GM12878 (cell line): ENCODE data around the gene GDF15. TPM values are rescaled to one million over a fixed set of nuclear protein-coding genes. Genes with fewer than 3 reads are reported as not detected.

Source experiments
- ASH2L ChIP-seq: fragments of 300-600, 200-600 bp; sonication (generic); IDR thresholded peaks from 2 replicates; pipeline ENCODE4 v1.6.1; 2017; ENCODE audit warnings: low read depth, mild to moderate bottlenecking, borderline replicate concordance
- LARP7 ChIP-seq: fragments of 450-650 bp; IDR thresholded peaks from 2 replicates; pipeline ENCODE4 v1.6.1; 2017; ENCODE audit warnings: mild to moderate bottlenecking
- MTA2 ChIP-seq: fragments of 450-650 bp; IDR thresholded peaks from 2 replicates; pipeline ENCODE4 v1.6.1; 2016; ENCODE audit warnings: low read depth, mild to moderate bottlenecking, moderate library complexity
- MYC ChIP-seq: IDR thresholded peaks from 2 replicates; pipeline ENCODE4 v1.6.1; 2011; ENCODE audit warnings: mild to moderate bottlenecking, low read length, moderate library complexity, inconsistent platforms; ENCODE audit not compliant: insufficient read depth, insufficient replicate concordance, insufficient read length, severe bottlenecking
- NFXL1 ChIP-seq: fragments of 450-650 bp; IDR thresholded peaks from 2 replicates; pipeline ENCODE4 v1.6.1; 2017; ENCODE audit warnings: antibody characterized with exemption, mild to moderate bottlenecking, borderline replicate concordance
- NFYB ChIP-seq: IDR thresholded peaks from 2 replicates; pipeline ENCODE4 v1.6.1; 2011; ENCODE audit warnings: low read depth, mild to moderate bottlenecking, low read length, improper control_type of control experiment, moderate library complexity; ENCODE audit not compliant: insufficient read depth
- NKRF ChIP-seq: fragments of 450-650 bp; conservative IDR thresholded peaks from 2 replicates; pipeline ENCODE4 v1.6.1; 2017; ENCODE audit warnings: mild to moderate bottlenecking, moderate library complexity
- NR2F1 ChIP-seq: fragments of 450-650 bp; conservative IDR thresholded peaks from 2 replicates; pipeline ENCODE4 v1.6.1; 2017; ENCODE audit warnings: mild to moderate bottlenecking
- PKNOX1 ChIP-seq: fragments of 450-650 bp; IDR thresholded peaks from 2 replicates; pipeline ENCODE4 v1.6.1; 2016; ENCODE audit warnings: mild to moderate bottlenecking
- POLR2A ChIP-seq: IDR thresholded peaks from 2 replicates; pipeline ENCODE4 v1.6.1; 2011; ENCODE audit warnings: low read depth, mild to moderate bottlenecking, low read length
- RB1 ChIP-seq: fragments of 450-650 bp; formaldehyde crosslinking; IDR thresholded peaks from 2 replicates; pipeline ENCODE4 v1.6.1; 2017; ENCODE audit warnings: mild to moderate bottlenecking, borderline replicate concordance
- RCOR1 ChIP-seq: conservative IDR thresholded peaks from 2 replicates; pipeline ENCODE4 v1.6.1; 2012; ENCODE audit warnings: low read depth, low read length, improper control_type of control experiment
- SPI1 ChIP-seq: IDR thresholded peaks from 2 replicates; pipeline ENCODE4 v1.6.1; 2011; ENCODE audit warnings: low read depth, mild to moderate bottlenecking, low read length, moderate library complexity, borderline replicate concordance; ENCODE audit not compliant: insufficient read depth
- TCF12 ChIP-seq: IDR thresholded peaks from 2 replicates; pipeline ENCODE4 v1.6.1; 2011; ENCODE audit warnings: low read depth, mild to moderate bottlenecking, low read length
- TCF3 ChIP-seq: IDR thresholded peaks from 2 replicates; pipeline ENCODE4 v1.6.1; 2012; ENCODE audit warnings: low read depth, mild to moderate bottlenecking, low read length, borderline replicate concordance; ENCODE audit not compliant: insufficient read depth
- ZNF207 ChIP-seq: fragments of 450-650 bp; IDR thresholded peaks from 2 replicates; pipeline ENCODE4 v1.6.1; 2014; ENCODE audit warnings: antibody characterized with exemption, mild to moderate bottlenecking, borderline replicate concordance
- ZNF622 ChIP-seq: fragments of 450-650 bp; IDR thresholded peaks from 2 replicates; pipeline ENCODE4 v1.6.1; 2017; ENCODE audit warnings: mild to moderate bottlenecking, inconsistent platforms
- ZNF687 ChIP-seq: fragments of 450-650 bp; IDR thresholded peaks from 2 replicates; pipeline ENCODE4 v1.6.1; 2017; ENCODE audit warnings: mild to moderate bottlenecking, moderate library complexity
- polyA plus RNA-seq, 11 experiments: library from polyadenylated mRNA; depleted of rRNA in 4 of 11; unstranded in 6 of 11; stranded (reverse) in 5 of 11; fragments of >200 nt; fragmentation: Nextera tagmentation in 4 of 11; fragmentation: Illumina TruSeq in 1 of 11; extraction: Ambion mirVana in 4 of 11; extraction: Trizol in 1 of 11; gene quantifications; 1 replicate in 1 of 11; 2 replicates in 10 of 11; pipeline versions ENCODE4 v1.2.1 to v1.2.3, GENCODE V29; 2011 to 2016; ENCODE audit warnings: inconsistent platforms in 2 of 11, missing spikeins in 2 of 11, low read depth in 1 of 11
- total RNA-seq, 4 experiments: library from RNA; depleted of rRNA in 3 of 4; stranded (reverse); fragments of >200 nt in 3 of 4; fragmentation: Illumina TruSeq in 1 of 4; extraction: Trizol in 1 of 4; gene quantifications; 2 replicates each; pipeline versions ENCODE4 v1.2.1 to v1.2.3, GENCODE V29; 2013 to 2021
- TF ChIP-seq, protein P1 (sequence below): fragments of 150-350 bp; IDR thresholded peaks from 2 replicates; pipeline ENCODE4 v1.6.1; 2016; ENCODE audit warnings: low read depth, low read length

GDF15 gene
- total and polyA plus RNA-seq, 10 of the 15 experiments (the other 5 are each of a cell fraction or from before 2014, with no cell fraction given), result 0.11 to 3.6 (median 1.6) TPM; not detected in 1

DNA sequence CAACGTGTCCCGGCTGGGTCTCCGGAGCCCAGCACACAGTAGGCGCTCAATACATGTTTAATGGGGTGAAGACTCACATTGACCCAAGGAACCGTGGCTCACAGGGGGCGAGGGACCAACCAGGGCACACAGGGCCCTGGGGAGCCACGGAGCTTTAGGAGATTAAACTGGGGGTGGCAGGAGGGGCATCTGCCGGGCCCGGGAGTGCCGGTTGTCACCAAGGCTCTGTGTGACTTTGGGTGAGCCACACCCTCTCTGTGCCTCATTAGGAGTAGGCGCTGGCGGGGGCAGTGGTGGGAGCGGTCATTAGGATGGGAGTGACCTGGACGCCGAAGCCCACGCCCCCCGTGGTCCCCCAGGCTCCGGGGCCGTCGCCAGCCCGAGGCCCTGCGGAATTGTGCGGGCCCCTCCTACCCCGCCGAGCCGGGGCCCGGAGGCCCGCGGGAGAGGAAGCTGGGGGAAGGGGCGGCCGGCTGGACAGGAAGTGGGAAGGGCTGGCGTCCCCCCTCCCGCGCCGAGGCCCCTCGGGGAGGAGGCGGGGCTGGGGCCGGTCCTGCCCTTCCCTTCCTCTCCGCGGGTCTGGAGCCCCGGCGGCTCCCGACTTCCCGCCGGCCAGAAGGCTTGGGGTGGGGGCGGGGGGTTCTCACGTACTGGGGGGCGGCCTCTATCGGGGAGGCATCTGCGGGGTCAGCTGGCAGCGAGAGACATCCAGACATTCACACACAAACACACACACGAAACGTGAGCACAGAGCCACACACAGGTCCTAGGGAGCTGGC lies 31.5 kb downstream of the GDF15 start (continued):
- TF ChIP-seq, protein P1, sequence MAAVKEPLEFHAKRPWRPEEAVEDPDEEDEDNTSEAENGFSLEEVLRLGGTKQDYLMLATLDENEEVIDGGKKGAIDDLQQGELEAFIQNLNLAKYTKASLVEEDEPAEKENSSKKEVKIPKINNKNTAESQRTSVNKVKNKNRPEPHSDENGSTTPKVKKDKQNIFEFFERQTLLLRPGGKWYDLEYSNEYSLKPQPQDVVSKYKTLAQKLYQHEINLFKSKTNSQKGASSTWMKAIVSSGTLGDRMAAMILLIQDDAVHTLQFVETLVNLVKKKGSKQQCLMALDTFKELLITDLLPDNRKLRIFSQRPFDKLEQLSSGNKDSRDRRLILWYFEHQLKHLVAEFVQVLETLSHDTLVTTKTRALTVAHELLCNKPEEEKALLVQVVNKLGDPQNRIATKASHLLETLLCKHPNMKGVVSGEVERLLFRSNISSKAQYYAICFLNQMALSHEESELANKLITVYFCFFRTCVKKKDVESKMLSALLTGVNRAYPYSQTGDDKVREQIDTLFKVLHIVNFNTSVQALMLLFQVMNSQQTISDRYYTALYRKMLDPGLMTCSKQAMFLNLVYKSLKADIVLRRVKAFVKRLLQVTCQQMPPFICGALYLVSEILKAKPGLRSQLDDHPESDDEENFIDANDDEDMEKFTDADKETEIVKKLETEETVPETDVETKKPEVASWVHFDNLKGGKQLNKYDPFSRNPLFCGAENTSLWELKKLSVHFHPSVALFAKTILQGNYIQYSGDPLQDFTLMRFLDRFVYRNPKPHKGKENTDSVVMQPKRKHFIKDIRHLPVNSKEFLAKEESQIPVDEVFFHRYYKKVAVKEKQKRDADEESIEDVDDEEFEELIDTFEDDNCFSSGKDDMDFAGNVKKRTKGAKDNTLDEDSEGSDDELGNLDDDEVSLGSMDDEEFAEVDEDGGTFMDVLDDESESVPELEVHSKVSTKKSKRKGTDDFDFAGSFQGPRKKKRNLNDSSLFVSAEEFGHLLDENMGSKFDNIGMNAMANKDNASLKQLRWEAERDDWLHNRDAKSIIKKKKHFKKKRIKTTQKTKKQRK, result no peak
- TF ChIP-seq MYC (peak; percentile 52), LARP7 (peak; percentile 70), MTA2 (peak; percentile 10; the same call in 1 of the 2 replicates), TCF12 (0 out of 2 replicates have a peak, but pooled peaks have one; percentile 24), SPI1 (peak; percentile 46; the same call in 1 of the 2 replicates), ASH2L (no peak), RCOR1 (no peak), NR2F1 (peak; percentile 17; the same call in 1 of the 2 replicates), ZNF207 (peak; percentile 86), ZNF622 (no peak), NFYB (no peak), RB1 (peak; percentile 59; the same call in 1 of the 2 replicates), TCF3 (0 out of 2 replicates have a peak, but pooled peaks have one; percentile 29), NFXL1 (0 out of 2 replicates have a peak, but pooled peaks have one; percentile 52), POLR2A (peak; percentile 15), ZNF687 (peak; percentile 49), PKNOX1 (peak; percentile 6; the same call in 1 of the 2 replicates), NKRF (peak; percentile 48)
